Stimulated activated CD4-positive, alpha-beta T cell treated with anti-CD3 and anti-CD28 coated beads, Interleukin-12 subunit alpha, Interleukin-12 subunit beta, amount 100 ng/mL, for 48 hours (primary cell): Measurements from ENCODE around the gene CCNL2.
"Not testable (repeated sequence)": the region's sequence is repeated elsewhere in the genome, so short reads cannot be mapped to it uniquely, and the experiment has no call there.

Experiments
- DNase-seq, 3 donors: peaks; one replicate each; pipeline ENCODE4 v3.0.0-alpha.2; 2020; ENCODE audit warnings: low read depth in 2 of 3, low spot score in 1 of 3

The CCNL2 gene

GRCh38 chr1:1419813-1420653 is 20.9 kb upstream of the CCNL2 start:
- DNase-seq: no peak

DNA sequence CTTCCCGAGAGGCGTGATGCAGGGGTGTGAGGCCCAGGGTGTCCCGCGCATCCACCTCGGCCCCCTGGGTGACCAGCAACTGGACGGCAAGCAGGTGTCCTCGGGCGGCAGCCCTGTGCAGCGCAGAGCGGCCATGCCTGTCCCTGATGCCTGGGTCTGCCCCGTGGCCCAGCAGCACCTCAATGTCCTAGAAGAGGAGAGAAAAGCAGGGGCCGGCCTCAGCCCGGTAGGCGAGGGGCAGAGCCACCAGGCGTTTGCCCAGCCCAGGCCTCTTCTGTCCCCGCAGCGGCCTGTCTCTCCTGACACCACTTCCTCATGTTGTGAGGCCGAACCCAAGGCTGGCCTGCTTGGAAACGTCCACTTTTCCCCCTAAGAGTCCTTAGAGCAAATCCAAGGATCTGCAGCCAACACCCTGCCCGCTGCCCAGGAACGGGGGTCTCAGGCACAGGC is 20.3 kb upstream of the CCNL2 start:
- no peak for DNase-seq

DNA sequence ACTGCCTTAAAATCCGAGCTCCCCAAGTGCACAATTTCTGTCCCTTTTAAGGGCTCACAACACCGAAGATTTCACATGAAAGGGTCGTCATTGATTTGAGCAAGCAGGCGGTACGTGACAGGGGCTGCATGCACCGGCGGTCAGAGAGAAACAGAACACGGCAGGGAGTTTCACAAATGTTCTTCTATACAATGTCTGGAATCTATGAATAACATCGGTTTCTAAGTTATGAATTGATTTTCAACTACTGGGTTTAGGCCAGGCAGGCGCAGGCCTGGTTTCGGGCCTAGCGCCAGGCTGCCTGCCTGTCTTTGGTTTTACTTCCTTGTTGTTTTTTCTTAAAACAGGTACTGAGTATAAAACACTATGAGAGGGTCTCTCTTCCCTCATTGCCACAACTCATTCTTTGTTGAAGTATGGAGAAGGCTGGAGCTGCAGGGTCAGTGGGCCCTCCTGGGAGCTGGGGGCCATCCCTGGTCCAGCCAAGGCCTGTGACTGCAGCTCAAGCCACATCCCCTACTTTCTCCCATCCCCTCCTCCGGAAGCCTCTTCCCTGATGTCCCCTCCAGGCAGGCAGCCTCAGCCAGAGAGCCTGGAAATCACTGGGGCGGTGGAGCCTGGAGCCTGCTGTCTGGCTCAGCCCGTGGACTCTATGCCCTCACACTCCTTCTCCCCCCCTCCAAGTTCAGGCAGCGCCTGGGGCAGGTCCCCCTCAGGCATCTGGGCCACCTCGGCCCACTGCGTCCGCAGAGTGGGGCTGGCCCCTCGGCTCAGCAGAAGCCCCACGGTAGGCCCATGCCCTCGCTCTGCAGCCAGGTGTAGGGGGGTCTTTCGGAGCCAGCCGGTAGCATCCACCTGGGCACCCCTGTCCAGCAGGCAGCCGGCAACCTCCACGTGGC is 19.6 kb upstream of the CCNL2 start:
- no peak for DNase-seq

DNA sequence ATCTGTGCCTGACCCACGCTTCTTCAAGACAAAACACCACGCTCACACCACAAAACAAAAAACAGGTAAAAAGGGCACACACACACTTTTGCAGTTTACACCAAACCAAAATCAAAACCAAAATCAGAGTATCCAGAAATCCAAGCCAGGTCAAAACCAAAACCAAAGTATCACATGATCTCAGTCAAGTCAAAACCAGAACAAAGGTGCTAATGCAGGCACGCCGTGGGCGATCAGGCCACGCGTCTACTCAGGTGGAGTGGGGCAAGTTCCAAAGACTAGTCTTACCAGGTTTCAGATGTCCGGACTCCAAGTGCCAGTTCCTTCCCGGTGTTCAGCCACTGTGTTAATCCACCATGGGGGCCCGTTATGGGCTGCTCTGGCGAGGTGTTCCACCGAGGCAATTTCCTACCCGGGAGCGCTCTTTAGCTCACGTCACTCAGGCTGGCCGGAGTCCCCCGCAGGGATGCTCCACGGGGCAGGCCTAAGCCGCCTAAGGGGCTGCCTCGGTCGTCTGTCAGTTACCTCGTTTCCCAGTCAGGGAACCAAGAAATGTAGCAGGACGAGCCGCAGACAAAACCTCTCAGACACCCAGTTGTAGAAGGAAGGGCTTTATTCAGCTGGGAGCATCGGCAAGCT is 18.8 kb upstream of the CCNL2 start:
- not testable (repeated sequence) for DNase-seq

DNA sequence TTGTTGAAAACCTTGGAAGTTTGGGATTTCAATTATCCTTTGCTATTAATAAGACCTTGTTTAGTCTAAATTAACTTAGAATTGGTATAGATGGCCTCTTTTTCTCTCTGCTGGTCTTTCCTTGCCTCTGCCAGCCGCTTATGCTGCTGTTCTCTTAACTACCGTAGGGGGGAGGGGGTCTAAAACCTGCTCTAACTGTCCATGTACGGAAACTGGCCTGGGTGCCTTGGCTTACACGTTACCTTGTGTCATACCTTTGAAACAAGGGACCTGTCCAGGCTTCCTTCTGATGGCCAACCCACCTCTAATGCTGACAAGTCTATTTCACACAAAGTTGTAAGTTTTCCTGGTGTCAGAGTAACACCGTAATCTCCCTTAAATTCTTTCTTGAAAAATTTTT is 18.3 kb upstream of the CCNL2 start:
- not testable (repeated sequence) for DNase-seq

DNA sequence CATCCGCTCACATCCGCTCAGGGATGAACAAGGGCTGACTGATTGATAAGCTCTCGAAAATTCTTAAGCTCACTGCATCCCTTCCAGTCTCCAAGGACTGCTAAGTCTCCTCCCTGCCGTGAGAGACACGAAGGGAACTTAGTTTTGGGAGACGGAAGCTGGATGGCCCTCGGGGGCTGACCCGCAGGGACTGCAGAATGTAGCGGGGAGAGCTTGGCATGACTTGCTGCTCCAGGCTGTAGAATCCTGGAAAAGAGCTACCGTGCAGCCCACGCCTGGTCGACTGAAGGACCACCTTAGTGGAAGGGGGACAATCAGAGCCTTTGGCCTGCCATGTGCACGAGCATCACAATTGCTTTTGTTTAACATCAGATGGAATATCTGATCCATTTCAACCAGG is 16.6 kb upstream of the CCNL2 start:
- DNase-seq: no peak

DNA sequence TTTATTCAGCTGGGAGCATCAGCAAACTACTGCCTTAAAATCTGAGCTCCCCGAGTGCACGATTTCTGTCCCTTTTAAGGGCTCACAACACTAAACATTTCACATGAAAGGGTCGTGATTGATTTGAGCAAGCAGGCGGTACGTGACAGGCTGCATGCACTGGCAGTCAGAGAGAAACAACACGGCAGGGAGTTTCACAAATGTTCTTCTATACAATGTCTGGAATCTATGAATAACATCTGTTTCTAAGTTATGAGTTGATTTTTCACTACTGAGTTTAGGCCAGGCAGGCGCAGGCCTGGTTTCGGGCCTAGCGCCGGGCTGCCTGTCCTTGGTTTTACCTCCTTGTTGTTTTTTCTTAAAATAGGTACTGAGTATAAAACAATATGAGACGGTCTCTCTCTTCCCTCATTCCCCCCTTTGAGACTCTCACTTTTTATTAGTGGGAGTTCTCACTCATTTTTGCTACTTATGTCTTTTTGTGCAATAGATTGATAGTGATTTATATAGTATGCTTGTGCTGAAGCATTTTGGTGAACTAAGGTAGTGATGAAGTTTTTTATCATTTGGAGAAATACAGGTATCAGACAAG is 13.3 kb upstream of the CCNL2 start:
- DNase-seq: not testable (repeated sequence)

- DNase-seq: no peak
Measured at GRCh38 chr1:1411626-1412025, 12.5 kb upstream of the CCNL2 start.

DNA sequence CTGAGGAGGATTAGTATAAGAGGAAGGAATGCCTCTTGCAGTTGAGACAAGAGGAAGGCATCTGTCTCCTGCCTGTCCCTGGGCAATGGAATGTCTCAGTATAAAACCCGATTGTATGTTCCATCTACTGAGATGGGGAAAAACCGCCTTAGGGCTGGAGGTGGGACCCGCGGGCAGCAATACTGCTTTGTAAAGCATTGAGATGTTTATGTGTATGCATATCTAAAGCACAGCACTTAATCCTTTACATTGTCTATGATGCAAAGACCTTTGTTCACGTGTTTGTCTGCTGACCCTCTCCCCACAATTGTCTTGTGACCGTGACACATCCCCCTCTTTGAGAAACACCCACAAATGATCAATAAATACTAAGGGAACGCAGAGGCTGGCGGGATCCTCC is 11.1 kb upstream of the CCNL2 start:
- not testable (repeated sequence) for DNase-seq

- DNase-seq: no peak
Measured at GRCh38 chr1:1407636-1408318, 8.6 kb upstream of the CCNL2 start.

DNA sequence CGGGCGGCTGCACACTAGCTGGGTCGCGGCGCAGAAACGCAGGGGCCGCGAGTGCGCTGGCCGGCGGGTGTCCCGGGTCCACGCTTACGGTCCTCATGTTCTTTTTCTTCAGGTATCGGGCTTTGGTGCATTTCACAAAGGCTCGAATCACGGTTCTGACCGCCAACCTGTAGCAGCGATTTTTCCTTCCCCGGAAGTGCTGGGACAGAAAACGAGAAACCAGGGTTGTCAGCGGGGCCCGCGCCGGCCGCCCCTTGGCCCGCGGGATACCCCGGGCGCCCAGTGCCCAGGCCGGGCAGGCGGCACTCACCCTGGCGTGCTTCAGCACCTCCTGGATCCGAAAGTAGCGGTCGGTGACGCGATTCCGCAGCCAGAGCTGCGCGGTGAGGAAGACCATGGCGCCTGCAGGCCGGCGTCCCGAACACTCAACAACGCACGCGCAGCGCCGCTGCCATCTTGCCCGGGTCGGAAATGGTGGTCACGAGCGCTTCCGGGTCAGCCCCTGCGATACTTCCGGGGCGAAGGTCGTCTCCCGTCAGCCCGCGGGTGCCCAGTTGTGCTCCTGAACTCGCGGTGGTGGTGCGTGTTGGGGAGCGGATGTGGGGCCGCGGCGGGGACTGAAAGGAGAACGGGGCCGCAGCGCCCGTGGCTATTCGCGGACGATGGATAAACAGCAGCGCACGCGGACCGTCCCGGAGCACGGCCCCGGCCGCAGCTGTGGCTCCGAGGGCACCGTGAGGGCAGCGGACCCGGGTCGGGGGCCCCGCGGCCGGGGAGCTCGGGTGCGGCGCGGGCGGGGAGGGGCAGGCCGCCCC is 7.9 kb upstream of the CCNL2 start, which contains the start of gene MRPL20:
Gene MRPL20, minus strand, starts transcription at position 473 of the 815 bp plus-strand sequence. Its CDS starts 76 bp downstream, at position 397.
- DNase-seq: peak; percentile 90 to 95 (median 93)

GRCh38 chr1:1406101-1406820 is 7.1 kb upstream of the CCNL2 start:
- no peak for DNase-seq

DNA sequence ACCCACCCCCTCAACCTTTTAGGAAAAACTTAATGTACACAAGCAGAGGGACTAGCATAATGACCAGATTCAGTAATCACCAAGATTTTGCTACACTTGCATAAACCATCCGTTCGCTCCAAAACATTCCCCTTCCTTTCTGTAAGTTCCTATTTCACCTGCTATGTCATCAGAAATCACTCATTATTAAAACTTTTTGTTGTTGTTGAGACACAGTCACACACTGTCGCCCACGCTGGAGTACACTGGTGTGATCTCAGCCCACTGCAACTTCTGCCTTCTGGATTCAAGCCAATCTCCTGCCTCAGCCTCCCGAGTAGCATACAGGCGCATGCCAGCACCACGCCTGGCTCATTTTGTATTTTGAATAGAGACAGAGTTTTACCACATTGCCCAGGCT is 4.5 kb upstream of the CCNL2 start:
- no peak for DNase-seq

DNA sequence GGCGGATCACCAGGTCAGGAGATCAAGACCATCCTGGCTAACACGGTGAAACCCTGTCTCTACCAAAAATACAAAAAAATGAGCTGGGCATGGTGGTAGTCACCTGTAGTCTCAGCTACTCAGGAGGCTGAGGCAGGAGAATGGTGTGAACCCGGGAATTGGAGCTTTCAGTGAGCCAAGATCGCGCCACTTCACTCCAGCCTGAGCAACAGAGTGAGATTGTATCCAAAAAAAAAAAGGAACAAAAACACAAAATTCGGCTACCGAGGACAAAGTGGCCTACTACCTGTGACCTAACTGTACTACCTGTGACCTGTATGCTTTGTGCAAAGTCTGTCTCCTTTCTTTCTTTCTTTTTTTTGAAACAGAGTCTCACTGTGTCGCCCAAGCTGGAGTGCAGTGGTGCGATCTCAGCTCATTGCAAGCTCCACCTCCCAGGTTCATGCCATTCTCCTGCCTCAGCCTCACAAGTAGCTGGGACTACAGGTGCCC is 3.8 kb upstream of the CCNL2 start:
- DNase-seq: not testable (repeated sequence)

- peak in 2 of 3 donors; percentile 28 to 49 for DNase-seq
Measured at GRCh38 chr1:1402072-1402900, 3.2 kb upstream of the CCNL2 start.

DNA sequence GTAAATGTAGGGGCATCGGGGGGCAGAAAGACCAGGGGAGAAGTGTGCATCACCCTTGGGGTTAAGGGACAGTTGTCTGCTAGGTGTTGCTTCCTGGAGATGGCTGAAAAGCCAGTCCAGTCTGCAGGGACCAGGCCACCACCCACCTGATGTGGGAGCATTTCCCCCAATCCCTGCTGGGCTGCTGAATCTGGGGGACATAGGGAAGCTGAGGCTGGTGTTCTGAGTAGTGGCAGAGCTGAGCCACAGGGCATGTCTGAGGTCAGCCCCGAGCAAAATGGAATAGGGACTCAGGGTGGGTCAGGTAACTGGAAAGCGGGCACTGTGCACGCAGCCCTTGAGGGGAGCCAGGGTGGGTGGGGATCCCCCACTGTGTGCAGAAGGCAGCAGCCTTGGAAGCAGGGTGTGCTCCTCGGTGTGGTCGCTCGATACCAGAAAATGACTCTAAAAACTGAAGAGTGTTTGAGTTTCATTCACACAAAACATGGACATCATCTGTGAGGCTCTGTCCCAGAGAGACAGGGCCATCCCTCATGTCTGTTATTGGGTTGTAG is 2.4 kb upstream of the CCNL2 start:
- no peak for DNase-seq
